ENCODE measurements around the gene MUC12. TPM values are rescaled to one million over a fixed set of nuclear protein-coding genes. Genes with fewer than 3 reads are reported as not detected.

The MUC12 gene
- total RNA-seq, 1 experiment from 2014 or later, result 11.5 TPM

DNA sequence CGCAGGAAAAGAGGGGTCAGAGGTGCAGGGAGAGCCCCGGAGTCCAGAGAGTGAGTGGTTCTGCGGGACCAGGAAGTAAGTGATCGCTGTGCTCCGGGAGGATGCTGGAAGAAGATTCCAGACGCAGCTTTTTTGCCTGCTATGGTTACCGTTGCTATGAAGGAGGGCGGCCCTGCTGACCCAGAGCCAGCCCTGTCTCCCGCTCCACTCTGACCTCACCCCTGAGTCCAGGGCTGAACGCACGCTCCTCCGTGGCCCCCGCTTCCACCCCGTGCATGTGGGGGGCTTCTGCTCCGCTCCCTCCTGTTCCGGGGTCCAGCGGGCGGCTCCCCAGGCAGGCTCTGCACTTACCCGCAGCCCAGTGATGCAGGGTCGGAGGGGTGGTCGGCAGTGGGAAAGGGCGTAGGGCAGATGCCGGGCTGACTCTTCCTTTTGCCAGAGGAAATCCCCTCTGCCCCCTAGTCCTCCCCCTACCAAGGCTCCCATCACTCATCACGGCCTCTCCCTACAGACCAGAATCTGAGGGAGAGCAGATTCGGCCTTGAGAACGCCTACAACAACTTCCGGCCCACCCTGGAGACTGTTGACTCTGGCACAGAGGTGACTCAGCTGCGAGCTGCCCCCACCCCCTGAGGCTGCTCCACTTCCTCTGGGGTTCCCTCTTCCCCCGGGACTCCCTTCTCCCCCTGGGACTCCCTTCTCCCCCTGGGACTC, 47.9 kb downstream of the MUC12 start:
- H3K27ac ChIP-seq (ENCODE audit: insufficient read length, low read depth, low read length), result peak overlapping the region; percentile 35
- peak overlapping the region; percentile 91 for H3K4me2 ChIP-seq (ENCODE audit: insufficient read depth, insufficient read length, low read length)
- peaks cover 4% of the 10 kb centered on the region for H3K27me3 Mint-ChIP-seq (ENCODE audit: low read depth)
- peak overlapping the region; percentile 18 for H4K5ac ChIP-seq (ENCODE audit: insufficient read length, low read depth, low read length)
- H2BK120ac ChIP-seq (ENCODE audit: low read depth, low read length, poor library complexity, severe bottlenecking), result peak overlapping the region; percentile 96
- H3K4me3 Mint-ChIP-seq, result peak overlapping the region; percentile 79 to 86
- H3K56ac ChIP-seq (ENCODE audit: insufficient read length, low read depth, low read length), result no peak overlapping the region
- no peaks in the 10 kb centered on the region for H3K79me2 ChIP-seq (ENCODE audit: insufficient read depth, low read length)
- H3K9ac ChIP-seq (ENCODE audit: extremely low read depth, insufficient read length, low read length), result peak overlapping the region; percentile 44
- no peak overlapping the region for H3T11ph ChIP-seq (ENCODE audit: low read length)
- no peaks in the 10 kb centered on the region for H3K9me3 ChIP-seq (ENCODE audit: control insufficient read depth, low read depth, low read length)
- no peaks in the 10 kb centered on the region for H4K20me1 ChIP-seq (ENCODE audit: control insufficient read depth, insufficient read depth, insufficient read length)
- peak overlapping the region; percentile 97 for H3K18ac ChIP-seq (ENCODE audit: insufficient read length, low read depth, low read length)
- no peaks in the 10 kb centered on the region for H3K27me3 ChIP-seq (ENCODE audit: insufficient read depth, low read length)
- no peak overlapping the region for H2BK12ac ChIP-seq (ENCODE audit: insufficient read length, low read depth, low read length)
- no peak overlapping the region for H2AFZ ChIP-seq (ENCODE audit: low read length)
- TF ChIP-seq, protein P1, sequence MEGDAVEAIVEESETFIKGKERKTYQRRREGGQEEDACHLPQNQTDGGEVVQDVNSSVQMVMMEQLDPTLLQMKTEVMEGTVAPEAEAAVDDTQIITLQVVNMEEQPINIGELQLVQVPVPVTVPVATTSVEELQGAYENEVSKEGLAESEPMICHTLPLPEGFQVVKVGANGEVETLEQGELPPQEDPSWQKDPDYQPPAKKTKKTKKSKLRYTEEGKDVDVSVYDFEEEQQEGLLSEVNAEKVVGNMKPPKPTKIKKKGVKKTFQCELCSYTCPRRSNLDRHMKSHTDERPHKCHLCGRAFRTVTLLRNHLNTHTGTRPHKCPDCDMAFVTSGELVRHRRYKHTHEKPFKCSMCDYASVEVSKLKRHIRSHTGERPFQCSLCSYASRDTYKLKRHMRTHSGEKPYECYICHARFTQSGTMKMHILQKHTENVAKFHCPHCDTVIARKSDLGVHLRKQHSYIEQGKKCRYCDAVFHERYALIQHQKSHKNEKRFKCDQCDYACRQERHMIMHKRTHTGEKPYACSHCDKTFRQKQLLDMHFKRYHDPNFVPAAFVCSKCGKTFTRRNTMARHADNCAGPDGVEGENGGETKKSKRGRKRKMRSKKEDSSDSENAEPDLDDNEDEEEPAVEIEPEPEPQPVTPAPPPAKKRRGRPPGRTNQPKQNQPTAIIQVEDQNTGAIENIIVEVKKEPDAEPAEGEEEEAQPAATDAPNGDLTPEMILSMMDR (conservative IDR thresholded peaks at IDR 0.05), result no peak
- peak overlapping the region; percentile 59 for H2BK5ac ChIP-seq (ENCODE audit: insufficient read length, low read length)
- no peak overlapping the region for H2BK15ac ChIP-seq (ENCODE audit: low read depth, low read length)
- DNase-seq, result peak; percentile 85
- H3K4me1 Mint-ChIP-seq, result peaks cover 19 to 28% of the 10 kb centered on the region in 2 experiments
- peak overlapping the region; percentile 83 for H4K91ac ChIP-seq (ENCODE audit: insufficient read length, low read depth, low read length)
- no peak overlapping the region for H2BK20ac ChIP-seq (ENCODE audit: low read depth, low read length, poor library complexity, severe bottlenecking)
- H3K9me3 Mint-ChIP-seq, result no peaks in the 10 kb centered on the region; a peak in 1 of 5 replicates
- no peaks in the 10 kb centered on the region for H3K79me1 ChIP-seq (ENCODE audit: insufficient read depth, low read depth, low read length, poor library complexity, severe bottlenecking)
- no peak overlapping the region for H4K8ac ChIP-seq (replicated peaks; ENCODE audit: insufficient read length, low read depth, low read length)
- no peak overlapping the region for H2AK5ac ChIP-seq (ENCODE audit: insufficient read length, low read length)
- H3K4ac ChIP-seq (ENCODE audit: low read depth, low read length), result peak overlapping the region; percentile 77; the same call in 1 of the 2 replicates
- no peak overlapping the region for H3K23ac ChIP-seq (ENCODE audit: insufficient read length, low read depth, low read length)
- H3K36me3 Mint-ChIP-seq (ENCODE audit: insufficient read depth in 1 of 3, low read depth in 3 of 3), result peaks cover 0 to 20% (median 12%) of the 10 kb centered on the region in 3 experiments; a peak in 5 of 7 replicates
- no peaks in the 10 kb centered on the region for H3K4me1 ChIP-seq (ENCODE audit: insufficient read depth, low read length)
- H3K14ac ChIP-seq (ENCODE audit: insufficient read depth, low read length), result peak overlapping the region; percentile 97
- H3K27ac Mint-ChIP-seq, result peak overlapping the region; percentile 68 to 97 (median 74); a peak in 6 of 7 replicates
- peaks cover 11% of the 10 kb centered on the region for H3K23me2 ChIP-seq (ENCODE audit: insufficient read length, low read depth, low read length, poor library complexity, severe bottlenecking)
- WGBS (ENCODE audit: extremely low coverage, insufficient read length, low lambda C conversion rate), result no CpG with 5 or more reads among the region's 29 CpGs

Data from H9 (cell line).